HFF-Myc (cell line): ENCODE data around the gene FBLN2.

Experiments used
- DNase-seq: peaks from one replicate; pipeline ENCODE4 v3.0.0-alpha.2; 2011; ENCODE audit warnings: low read depth; ENCODE audit errors: extremely low read depth
- H3K4me3 ChIP-seq: replicated peaks from 2 replicates; pipeline ENCODE4 v1.5.1; 2011; ENCODE audit warnings: low read depth, mild to moderate bottlenecking, control low read depth, low read length
- TF ChIP-seq, protein P1 (sequence below): IDR thresholded peaks from 2 replicates; pipeline ENCODE4 v1.5.1; 2012; ENCODE audit warnings: mild to moderate bottlenecking, low read depth, low read length, control low read depth; ENCODE audit errors: missing control alignments

The FBLN2 gene

GRCh38 chr3:13528217-13528867 lies 20.6 kb upstream of the FBLN2 start:
- TF ChIP-seq, protein P1, sequence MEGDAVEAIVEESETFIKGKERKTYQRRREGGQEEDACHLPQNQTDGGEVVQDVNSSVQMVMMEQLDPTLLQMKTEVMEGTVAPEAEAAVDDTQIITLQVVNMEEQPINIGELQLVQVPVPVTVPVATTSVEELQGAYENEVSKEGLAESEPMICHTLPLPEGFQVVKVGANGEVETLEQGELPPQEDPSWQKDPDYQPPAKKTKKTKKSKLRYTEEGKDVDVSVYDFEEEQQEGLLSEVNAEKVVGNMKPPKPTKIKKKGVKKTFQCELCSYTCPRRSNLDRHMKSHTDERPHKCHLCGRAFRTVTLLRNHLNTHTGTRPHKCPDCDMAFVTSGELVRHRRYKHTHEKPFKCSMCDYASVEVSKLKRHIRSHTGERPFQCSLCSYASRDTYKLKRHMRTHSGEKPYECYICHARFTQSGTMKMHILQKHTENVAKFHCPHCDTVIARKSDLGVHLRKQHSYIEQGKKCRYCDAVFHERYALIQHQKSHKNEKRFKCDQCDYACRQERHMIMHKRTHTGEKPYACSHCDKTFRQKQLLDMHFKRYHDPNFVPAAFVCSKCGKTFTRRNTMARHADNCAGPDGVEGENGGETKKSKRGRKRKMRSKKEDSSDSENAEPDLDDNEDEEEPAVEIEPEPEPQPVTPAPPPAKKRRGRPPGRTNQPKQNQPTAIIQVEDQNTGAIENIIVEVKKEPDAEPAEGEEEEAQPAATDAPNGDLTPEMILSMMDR, result peak; percentile 17
- DNase-seq, result no peak
- no peak overlapping the region for H3K4me3 ChIP-seq

DNA sequence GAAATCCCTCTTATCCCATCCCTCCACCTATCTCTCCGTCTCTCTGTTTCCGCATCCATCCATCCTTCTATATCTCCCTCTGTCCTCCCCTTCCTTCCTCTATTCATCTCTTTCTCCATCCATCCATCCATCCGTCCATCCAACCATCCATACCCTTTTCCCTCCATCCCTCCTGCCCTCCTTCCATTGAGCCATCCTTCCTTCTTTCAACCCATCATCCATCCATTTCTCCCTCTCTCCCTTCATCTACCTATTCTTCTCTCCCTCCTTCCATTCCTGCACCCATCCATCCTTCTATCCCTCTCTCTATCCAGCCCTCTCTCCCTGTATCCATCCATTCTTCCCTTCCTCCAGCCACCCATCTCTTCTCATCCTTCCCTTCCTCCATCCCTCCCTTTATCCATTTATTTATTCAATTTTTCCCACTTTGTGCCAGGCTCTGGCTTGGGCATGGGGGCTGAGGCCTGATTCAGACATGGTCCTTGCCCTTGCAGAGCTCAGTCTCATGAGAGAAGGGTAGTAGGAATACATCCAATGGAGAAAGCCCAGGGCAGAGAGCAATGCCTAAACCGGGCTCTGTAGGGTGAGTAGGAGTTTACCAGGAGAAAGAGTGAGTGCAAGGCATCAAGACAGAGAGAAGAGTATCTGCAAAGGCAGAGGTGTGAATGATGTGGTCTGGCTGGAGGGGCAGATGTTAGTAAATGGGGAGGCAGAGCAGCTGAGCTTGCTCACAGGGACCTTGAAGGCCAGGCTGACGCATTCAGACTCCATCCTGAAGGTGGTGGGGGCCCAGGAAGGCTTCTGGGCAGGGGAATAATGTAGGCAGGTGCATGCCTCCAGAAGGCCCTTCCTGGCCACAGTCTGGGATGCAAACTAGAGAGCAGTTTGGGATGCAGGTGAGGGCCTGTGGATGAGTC lies 19.5 kb upstream of the FBLN2 start:
- H3K4me3 ChIP-seq, result no peak overlapping the region
- no peak for DNase-seq
- TF ChIP-seq, protein P1, result no peak

- H3K4me3 ChIP-seq, result no peak overlapping the region
- TF ChIP-seq, protein P1, result no peak
- no peak for DNase-seq
These were observed 18.5 kb upstream of the FBLN2 start for GRCh38 chr3:13530241-13531009.

GRCh38 chr3:13532085-13532484 lies 16.8 kb upstream of the FBLN2 start:
- no peak for DNase-seq
- H3K4me3 ChIP-seq, result no peak overlapping the region
- TF ChIP-seq, protein P1, result no peak

- no peak overlapping the region for H3K4me3 ChIP-seq
- DNase-seq, result no peak
- TF ChIP-seq, protein P1, result no peak
These were observed 16.3 kb upstream of the FBLN2 start for GRCh38 chr3:13532631-13533030.

GRCh38 chr3:13533885-13534301 lies 15.0 kb upstream of the FBLN2 start:
- TF ChIP-seq, protein P1, result no peak
- no peak overlapping the region for H3K4me3 ChIP-seq
- no peak for DNase-seq
